A673 (cell line): ENCODE measurements around the gene FOXO4.

ENCODE experiments used
- CTCF ChIP-seq: fragments of 300-800, 200-600 bp; sonication (generic); conservative IDR thresholded peaks from 2 replicates; pipeline ENCODE4 v1.5.1; 2017; ENCODE audit warnings: low read depth, mild to moderate bottlenecking, antibody characterized with exemption, low read length, moderate library complexity, mixed read lengths
- EZH2 ChIP-seq: fragments of 200-600 bp; sonication (generic); IDR thresholded peaks from 2 replicates; pipeline ENCODE4 v1.6.1; 2017; ENCODE audit warnings: borderline replicate concordance, low read depth, mild to moderate bottlenecking, mixed read lengths, antibody characterized with exemption, low read length; ENCODE audit not compliant: poor library complexity, severe bottlenecking

DNA sequence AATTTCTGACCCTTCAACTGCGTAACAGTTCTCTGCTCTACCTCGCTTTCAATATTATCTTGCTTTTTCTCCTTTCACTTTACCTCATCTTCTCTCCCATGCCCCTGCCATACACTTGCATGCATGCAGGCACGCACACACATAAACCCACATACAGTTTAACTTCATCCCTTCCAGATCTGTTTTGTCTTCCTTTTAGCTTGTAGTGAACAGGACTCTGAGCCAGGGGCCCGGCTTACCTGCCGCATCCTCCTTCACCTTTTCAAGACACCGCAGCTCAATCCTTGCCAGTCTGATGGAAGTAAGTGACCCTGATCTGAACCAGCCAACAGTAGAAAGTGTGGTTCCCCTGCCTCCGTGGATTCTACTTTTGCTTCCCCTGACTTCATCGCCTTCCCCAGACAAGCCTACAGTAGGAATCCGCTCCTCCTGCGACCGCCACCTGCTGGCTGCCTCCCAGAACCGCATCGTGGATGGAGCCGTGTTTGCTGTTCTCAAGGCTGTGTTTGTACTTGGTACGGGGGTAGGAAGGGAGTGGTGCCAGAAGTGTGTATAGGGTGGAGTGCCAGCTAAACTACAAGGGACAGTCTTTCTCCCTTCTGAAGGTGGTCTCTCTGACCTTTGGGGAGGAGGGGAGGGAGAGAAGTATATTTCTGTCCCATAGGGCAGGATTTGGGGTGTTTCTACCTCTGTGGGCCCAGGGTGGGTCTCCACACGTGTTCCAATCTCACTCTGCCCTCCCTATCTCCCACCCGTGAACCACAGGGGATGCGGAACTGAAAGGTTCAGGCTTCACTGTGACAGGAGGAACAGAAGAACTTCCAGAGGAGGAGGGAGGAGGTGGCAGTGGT, 33.5 kb downstream of the FOXO4 start:
- TF ChIP-seq CTCF, result peak; percentile 90
- TF ChIP-seq EZH2, result no peak
